IMR-90 (cell line): ENCODE data around the gene TMEM117.

Experiments used
- CTCF ChIP-seq: conservative IDR thresholded peaks from 2 replicates; pipeline ENCODE4 v1.5.1; 2012; ENCODE audit warnings: mild to moderate bottlenecking, low read depth, low read length, improper control_type of control experiment
- ELK1 ChIP-seq: fragments of 150-350 bp; IDR thresholded peaks from 2 replicates; pipeline ENCODE4 v1.6.1; 2016; ENCODE audit warnings: low read depth, mild to moderate bottlenecking, low read length, moderate library complexity, borderline replicate concordance
- FOS ChIP-seq: fragments of 150-350 bp; IDR thresholded peaks from 2 replicates; pipeline ENCODE4 v1.6.1; 2016; ENCODE audit warnings: low read depth, low read length
- MAFK ChIP-seq: IDR thresholded peaks from 2 replicates; pipeline ENCODE4 v1.6.1; 2012; ENCODE audit warnings: low read depth, low read length, improper control_type of control experiment

DNA sequence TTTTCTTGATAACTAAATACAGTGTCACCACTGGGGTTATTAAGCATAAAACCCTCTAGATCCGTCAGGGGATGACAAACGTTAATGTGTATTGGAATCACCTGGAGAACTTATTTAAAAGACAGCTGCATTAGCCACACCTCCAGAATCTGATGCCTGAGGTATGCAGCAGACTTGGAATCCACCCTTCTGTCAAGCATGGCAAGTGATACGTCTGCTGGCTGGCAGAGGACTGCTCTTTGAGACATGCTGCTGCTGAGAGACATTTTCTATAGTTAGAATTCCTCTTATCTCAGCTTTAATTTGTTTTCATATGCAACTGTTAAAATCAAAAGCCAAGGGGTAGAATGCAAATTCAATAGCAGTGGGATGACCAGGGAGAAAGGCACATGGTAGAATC is 544.0 kb downstream of the TMEM117 start:
- TF ChIP-seq ELK1 (no peak), MAFK (no peak), CTCF (no peak), FOS (no peak)
